GM21825 (cell line): ENCODE measurements around the gene C1orf210.

Experiments used
- ATAC-seq: cut with Tn5 transposase; IDR thresholded peaks from one replicate; pipeline ENCODE4 v1.9.1; 2021; ENCODE audit warnings: mild to moderate bottlenecking, moderate library complexity; ENCODE audit not compliant: unreplicated experiment

Gene C1orf210

DNA sequence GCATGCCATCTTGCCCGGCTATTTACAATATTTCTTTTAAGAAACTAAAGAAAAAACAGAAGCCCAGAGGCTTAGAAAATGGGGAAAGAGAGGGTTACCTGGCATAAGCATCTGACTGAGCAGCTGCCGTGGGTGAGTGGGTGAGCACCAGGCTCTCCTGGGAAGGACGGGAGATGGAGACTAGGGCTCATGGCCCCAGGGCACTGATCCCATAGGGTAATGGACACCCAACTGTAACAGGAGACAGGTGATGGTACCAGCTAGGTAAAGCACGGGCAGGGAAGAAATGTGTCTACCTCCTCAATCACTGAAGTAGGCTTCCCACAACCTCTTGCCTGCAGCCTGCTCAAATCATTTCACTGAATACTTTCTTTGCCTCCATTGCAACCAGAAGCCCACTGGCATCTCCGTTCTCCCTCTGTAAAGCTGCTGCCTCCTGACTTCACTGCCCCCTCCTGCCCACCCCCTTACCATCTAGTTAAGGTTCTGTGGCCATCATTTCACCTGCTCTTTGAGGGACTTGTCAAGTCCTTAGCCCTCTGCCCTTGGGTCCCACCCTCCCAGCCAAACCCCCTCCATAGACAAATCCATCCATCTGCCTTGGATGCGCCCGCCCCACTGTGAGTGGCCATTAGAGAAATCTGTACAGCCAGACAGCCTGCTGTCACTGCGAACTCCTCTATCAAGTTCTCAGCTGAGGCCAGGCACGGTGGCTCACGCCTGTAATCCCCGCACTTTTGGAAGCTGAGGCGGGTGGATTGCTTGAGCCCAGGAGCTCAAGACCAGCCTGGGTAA, 9.4 kb downstream of the C1orf210 start:
- no peak for ATAC-seq

- no peak for ATAC-seq
Measured at GRCh38 chr1:43274804-43275180, 10.6 kb downstream of the C1orf210 start.

DNA sequence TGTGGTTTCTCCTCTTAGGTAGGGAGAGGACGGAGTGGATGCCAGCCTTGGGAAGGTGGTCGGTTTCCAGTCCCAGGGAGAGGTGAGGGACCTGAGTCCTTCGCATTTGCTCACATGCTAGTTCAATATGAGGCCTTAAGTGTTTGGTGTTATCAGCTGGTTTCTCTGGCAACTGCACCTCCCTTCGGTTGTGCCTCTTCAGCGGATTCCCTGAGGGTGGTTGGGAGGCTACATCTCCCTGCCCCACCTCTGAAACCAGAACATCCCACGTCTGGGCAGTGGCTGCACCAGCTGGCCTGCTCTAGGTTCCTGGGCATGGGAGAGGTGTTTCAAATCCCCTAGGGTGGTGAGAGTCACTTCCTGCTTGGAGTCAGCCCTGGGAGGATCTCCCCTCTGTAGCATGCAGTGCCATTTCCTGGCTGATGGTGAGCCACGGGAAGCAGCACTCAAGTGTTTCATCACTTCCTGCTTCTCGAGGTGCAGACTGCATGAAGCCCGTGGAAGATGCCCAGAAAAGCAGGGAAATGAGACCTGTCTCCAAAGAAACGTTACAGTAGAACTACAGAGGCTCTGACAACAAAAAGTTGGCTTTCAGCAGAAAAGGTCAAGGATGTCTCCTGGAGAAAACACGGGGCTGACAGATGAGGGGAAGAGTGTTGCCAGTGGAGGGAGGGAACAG, 11.1 kb downstream of the C1orf210 start:
- no peak for ATAC-seq

DNA sequence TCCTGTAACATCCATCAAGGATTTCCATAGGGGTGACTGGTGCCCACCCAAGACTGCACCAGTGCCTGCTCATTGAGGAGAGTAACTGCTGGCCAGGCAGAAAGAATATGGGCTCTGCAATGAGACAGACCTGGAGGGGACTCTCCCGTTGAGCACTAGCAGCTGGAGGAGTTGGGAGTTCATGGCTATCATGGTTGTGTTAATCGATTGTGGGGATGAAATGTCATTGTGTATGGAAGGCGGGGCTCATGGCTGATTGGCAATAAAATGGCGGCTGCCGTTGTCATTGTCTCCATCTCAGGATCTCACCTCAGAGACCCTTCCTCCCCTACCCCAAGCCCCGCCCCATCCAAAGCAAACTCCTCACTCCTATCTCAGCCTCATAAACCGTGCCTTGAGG, 11.7 kb downstream of the C1orf210 start:
- ATAC-seq: no peak

DNA sequence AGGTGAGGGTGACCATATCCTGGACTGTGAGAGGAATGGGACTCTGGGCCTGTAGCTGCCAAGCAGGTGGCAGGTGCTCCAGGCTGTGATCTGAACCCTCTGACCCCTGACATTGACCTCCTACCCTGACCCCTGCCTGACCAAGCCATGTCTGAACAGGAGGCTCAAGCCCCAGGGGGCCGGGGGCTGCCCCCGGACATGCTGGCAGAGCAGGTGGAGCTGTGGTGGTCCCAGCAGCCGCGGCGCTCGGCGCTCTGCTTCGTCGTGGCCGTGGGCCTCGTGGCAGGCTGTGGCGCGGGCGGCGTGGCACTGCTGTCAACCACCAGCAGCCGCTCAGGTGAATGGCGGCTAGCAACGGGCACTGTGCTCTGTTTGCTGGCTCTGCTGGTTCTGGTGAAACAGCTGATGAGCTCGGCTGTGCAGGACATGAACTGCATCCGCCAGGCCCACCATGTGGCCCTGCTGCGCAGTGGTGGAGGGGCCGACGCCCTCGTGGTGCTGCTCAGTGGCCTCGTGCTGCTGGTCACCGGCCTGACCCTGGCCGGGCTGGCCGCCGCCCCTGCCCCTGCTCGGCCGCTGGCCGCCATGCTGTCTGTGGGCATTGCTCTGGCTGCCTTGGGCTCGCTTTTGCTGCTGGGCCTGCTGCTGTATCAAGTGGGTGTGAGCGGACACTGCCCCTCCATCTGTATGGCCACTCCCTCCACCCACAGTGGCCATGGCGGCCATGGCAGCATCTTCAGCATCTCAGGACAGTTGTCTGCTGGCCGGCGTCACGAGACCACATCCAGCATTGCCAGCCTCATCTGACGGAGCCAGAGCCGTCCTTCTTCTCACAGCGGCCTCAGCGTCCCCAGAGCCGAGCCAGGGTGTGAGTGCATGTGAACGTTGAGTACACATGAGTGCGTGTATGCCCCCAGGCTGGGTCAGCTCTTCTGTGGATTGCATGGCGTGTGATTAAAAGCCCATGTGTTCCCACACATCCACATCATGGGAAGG, 12.5 kb downstream of the C1orf210 start:
- no peak for ATAC-seq

DNA sequence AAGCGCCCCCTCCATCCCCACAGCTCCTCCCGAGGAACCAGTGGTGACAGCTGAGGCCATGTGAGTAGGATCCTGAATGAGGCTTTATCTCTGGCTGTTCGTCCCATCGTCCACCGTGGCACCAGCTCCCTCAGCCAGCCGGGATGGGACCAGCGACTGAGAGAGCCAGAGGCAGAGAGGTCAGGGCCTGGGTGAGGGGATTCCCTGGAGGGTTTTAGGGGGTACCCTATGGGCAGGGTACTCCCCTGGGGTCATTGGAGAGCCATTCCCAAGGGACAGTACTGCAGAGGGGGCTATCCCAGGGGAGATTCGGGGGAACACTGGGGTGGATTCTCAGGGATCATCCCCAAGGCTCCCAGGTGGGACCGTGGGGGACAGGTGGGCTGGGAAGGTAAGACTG, 13.2 kb downstream of the C1orf210 start:
- ATAC-seq: no peak

- no peak for ATAC-seq
Measured at GRCh38 chr1:43271186-43272118, 13.9 kb downstream of the C1orf210 start.

GRCh38 chr1:43270421-43271095, 14.8 kb downstream of the C1orf210 start:
- no peak for ATAC-seq

GRCh38 chr1:43269627-43270375, 15.6 kb downstream of the C1orf210 start, which contains the start of gene TMEM125:
Gene TMEM125 (plus strand): TSS chr1:43269983. CDS start chr1:43272723, 2,740 bp downstream.
- ATAC-seq: no peak

DNA sequence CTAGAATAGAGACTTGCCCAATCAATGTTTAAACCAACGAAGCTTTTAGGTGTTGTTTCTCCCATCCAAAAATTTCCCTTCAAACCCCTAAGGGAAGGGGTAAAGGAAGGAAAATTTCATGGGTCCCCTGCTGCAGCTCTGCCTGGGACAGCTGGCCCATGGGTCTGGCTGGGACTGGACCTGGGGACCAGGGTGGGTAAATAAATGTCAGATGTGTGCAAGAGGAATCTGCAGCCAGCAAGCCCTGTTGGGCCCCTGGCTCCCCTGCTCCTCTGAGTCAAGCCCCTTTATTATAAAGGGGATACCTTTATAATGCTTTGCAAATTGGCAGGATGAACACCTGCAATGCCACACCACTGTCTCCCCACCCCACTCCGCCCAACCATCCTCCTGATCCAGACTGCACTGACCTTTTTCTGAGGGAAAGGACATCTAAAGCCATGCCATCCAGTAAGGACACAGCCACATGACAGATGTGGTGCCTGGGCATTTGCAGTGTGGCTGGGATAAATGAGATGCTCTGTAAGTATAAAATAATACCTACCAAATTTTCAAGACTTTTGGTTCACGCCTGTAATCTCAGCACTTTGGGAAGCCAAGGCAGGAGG, 17.5 kb downstream of the C1orf210 start:
- ATAC-seq: no peak

GRCh38 chr1:43267291-43267805, 18.0 kb downstream of the C1orf210 start:
- ATAC-seq: no peak

DNA sequence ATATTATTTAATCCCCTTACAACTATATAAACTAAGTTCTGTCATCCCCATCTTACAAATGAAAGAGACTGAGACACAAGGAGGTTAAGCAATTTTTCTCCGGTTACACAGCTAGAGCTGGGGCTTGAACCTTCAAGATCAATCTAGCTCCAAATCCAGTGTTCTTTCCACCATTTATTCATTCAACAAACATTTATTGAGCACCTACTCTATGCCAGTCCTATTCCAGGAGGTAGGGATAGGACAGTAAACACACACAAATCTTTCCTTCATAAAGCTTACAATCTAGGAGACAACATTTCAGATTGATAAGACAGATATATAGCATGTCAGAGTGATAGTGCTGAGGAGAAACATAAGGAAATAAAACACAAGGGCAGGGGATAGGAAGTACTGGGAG, 18.5 kb downstream of the C1orf210 start:
- no peak for ATAC-seq

DNA sequence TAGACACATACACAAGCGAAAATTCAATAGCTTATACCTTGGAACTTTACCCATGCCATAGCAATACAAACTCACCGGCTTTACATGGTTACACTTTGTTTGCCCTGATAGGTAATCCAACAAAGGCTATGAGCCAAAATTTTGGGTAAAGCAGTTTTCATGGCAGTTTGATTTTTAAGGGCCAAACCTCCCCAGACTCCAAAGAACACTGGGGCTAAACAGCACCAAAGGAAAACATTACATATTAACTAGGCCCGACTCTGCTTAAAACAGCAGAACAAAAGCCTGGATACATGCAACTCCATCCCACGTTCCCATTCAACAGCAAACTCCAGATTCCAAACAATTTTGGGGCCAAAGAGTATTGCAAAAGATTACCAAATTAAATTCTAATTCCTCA, 19.9 kb downstream of the C1orf210 start:
- no peak for ATAC-seq

DNA sequence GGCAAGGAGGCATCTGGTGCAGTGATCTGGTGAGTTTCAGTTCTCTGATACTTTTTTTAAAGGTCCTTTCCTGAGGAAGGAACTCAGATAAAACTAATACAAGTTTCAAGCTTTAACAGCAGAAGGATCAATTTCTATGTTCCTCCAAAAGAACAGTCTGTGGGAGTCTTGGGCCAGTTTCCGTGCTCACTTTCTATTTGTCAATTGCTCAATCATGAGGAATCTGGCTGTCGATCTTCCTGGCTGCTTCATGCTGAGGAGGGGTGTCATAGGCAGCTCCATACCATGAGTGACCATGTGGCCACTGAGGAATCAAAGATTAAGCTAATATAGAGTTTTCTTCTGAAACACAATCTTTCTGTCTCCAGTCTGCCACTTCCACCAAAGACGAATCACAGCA, 27.0 kb downstream of the C1orf210 start:
- no peak for ATAC-seq

- no peak for ATAC-seq
Measured at GRCh38 chr1:43256675-43257570, 28.5 kb downstream of the C1orf210 start.

DNA sequence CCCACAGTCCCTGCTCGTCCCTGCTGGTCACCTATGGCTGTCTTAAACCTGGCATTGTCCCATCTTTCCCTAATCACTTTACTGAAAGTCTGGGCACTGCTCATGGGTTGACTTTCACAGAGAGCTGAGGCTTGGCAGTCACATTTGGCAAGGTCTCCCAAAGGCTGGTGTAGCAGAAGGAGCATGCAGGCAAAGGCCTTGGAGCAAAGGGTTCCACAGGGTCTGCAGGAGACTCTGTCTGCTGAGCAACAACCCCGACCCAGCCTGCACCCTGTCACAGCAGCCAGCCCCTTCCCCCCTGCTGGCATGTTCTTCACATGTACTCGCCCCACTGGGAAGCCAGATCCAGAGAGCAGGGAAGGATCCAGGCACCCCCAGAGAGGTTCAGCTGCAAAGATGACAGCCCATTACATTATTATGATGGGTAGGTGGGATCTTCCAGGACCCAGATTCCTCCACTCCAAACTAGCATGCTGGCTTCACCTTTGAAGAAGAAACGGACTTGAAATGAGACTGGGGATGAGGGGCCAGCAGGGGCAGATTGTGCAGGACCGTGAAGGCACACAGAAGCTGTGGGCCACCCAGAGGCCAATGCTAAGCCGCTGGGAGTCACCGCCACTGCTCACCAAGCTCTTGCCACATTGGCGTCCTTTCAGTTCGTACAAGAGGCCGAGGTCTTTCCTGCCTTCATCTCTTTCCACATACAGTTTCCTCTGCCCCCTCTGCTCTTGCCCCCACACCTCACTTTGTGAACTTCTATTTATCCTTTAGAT, 29.8 kb downstream of the C1orf210 start:
- ATAC-seq: no peak
